Measurements from ENCODE around the gene AGAP1. TPM values are rescaled to one million over a fixed set of nuclear protein-coding genes. Genes with fewer than 3 reads are reported as not detected.

Gene AGAP1
- polyA plus RNA-seq, 4 donors, result 9.8 to 19.2 (median 15.5) TPM

GRCh38 chr2:236113425-236113824 is 619.6 kb downstream of the AGAP1 start:
- FAIRE-seq, result no peak
- 91 to 97% (median 94%) methylated on average over 8 of the region's 8 CpGs for WGBS, 3 donors

GRCh38 chr2:236113948-236114347 is 620.1 kb downstream of the AGAP1 start:
- Histone ChIP-seq H3K9me3 (ENCODE audit: control insufficient read depth in 2 of 2, insufficient read depth in 1 of 2, low read depth in 1 of 2, low read length in 1 of 2) (no peaks in the 10 kb centered on the region), H3K36me3 (ENCODE audit: control insufficient read depth in 3 of 3, insufficient read depth in 2 of 3, low read depth in 1 of 3, low read length in 3 of 3) (peaks cover 0 to 5% (median 0%) of the 10 kb centered on the region in 3 donors), H3K4me3 (ENCODE audit: low read depth in 1 of 3, low read length in 3 of 3) (no peak overlapping the region), H3K27me3 (ENCODE audit: control insufficient read depth in 3 of 3, insufficient read depth in 3 of 3, low read length in 3 of 3) (no peaks in the 10 kb centered on the region), H3K27ac (ENCODE audit: low read depth in 1 of 3, low read length in 2 of 3) (no peak overlapping the region), H3K4me1 (ENCODE audit: control insufficient read depth in 3 of 3, insufficient read depth in 2 of 3, low read depth in 1 of 3, low read length in 2 of 3) (no peaks in the 10 kb centered on the region)
- FAIRE-seq (no peak), DNase-seq (no peak)
- 88 to 97% (median 90%) methylated on average over 13 of the region's 13 CpGs for WGBS, 3 donors

More at GRCh38 chr2:236113425-236113824, 619.6 kb downstream of the AGAP1 start:
- peaks cover 0 to 7% (median 0%) of the 10 kb centered on the region in 3 donors for H3K36me3 ChIP-seq (ENCODE audit: control insufficient read depth in 3 of 3, insufficient read depth in 2 of 3, low read depth in 1 of 3, low read length in 3 of 3)
- no peak overlapping the region for H3K27ac ChIP-seq (ENCODE audit: low read depth in 1 of 3, low read length in 2 of 3)
- H3K9me3 ChIP-seq (ENCODE audit: control insufficient read depth in 2 of 2, insufficient read depth in 1 of 2, low read depth in 1 of 2, low read length in 1 of 2), result no peaks in the 10 kb centered on the region
- no peaks in the 10 kb centered on the region for H3K27me3 ChIP-seq (ENCODE audit: control insufficient read depth in 3 of 3, insufficient read depth in 3 of 3, low read length in 3 of 3)
- H3K4me1 ChIP-seq (ENCODE audit: control insufficient read depth in 3 of 3, insufficient read depth in 2 of 3, low read depth in 1 of 3, low read length in 2 of 3), result no peaks in the 10 kb centered on the region
- no peak for DNase-seq
- no peak overlapping the region for H3K4me3 ChIP-seq (ENCODE audit: low read depth in 1 of 3, low read length in 3 of 3)

- 89 to 91% (median 90%) methylated on average over 15 of the region's 15 CpGs for WGBS, 3 donors
- Histone ChIP-seq H3K4me3 (ENCODE audit: low read depth in 1 of 3, low read length in 3 of 3) (no peak overlapping the region), H3K27ac (ENCODE audit: low read depth in 1 of 3, low read length in 2 of 3) (no peak overlapping the region), H3K4me1 (ENCODE audit: control insufficient read depth in 3 of 3, insufficient read depth in 2 of 3, low read depth in 1 of 3, low read length in 2 of 3) (no peaks in the 10 kb centered on the region), H3K36me3 (ENCODE audit: control insufficient read depth in 3 of 3, insufficient read depth in 2 of 3, low read depth in 1 of 3, low read length in 3 of 3) (peaks cover 0 to 7% (median 0%) of the 10 kb centered on the region in 3 donors), H3K27me3 (ENCODE audit: control insufficient read depth in 3 of 3, insufficient read depth in 3 of 3, low read length in 3 of 3) (no peaks in the 10 kb centered on the region), H3K9me3 (ENCODE audit: control insufficient read depth in 2 of 2, insufficient read depth in 1 of 2, low read depth in 1 of 2, low read length in 1 of 2) (no peaks in the 10 kb centered on the region)
- no peak for FAIRE-seq
- DNase-seq, result no peak
Measured at GRCh38 chr2:236114959-236115358, 621.1 kb downstream of the AGAP1 start.

GRCh38 chr2:236117401-236117800 is 623.6 kb downstream of the AGAP1 start:
- 85 to 87% (median 86%) methylated on average over 10 of the region's 10 CpGs for WGBS, 3 donors
- no peak overlapping the region for H3K27ac ChIP-seq (ENCODE audit: low read depth in 1 of 3, low read length in 2 of 3)
- no peaks in the 10 kb centered on the region for H3K4me1 ChIP-seq (ENCODE audit: control insufficient read depth in 3 of 3, insufficient read depth in 2 of 3, low read depth in 1 of 3, low read length in 2 of 3)
- FAIRE-seq, result no peak
- DNase-seq, result no peak
- H3K4me3 ChIP-seq (ENCODE audit: low read depth in 1 of 3, low read length in 3 of 3), result no peak overlapping the region
- no peaks in the 10 kb centered on the region for H3K9me3 ChIP-seq (ENCODE audit: control insufficient read depth in 2 of 2, insufficient read depth in 1 of 2, low read depth in 1 of 2, low read length in 1 of 2)
- H3K27me3 ChIP-seq (ENCODE audit: control insufficient read depth in 3 of 3, insufficient read depth in 3 of 3, low read length in 3 of 3), result no peaks in the 10 kb centered on the region
- peaks cover 0 to 18% (median 0%) of the 10 kb centered on the region in 3 donors for H3K36me3 ChIP-seq (ENCODE audit: control insufficient read depth in 3 of 3, insufficient read depth in 2 of 3, low read depth in 1 of 3, low read length in 3 of 3)

- no peak overlapping the region for H3K4me3 ChIP-seq (ENCODE audit: low read depth in 1 of 3, low read length in 3 of 3)
- peak in 1 of 2 donors; percentile 16 for DNase-seq
- FAIRE-seq, result no peak
- peaks cover 0 to 18% (median 0%) of the 10 kb centered on the region in 3 donors for H3K36me3 ChIP-seq (ENCODE audit: control insufficient read depth in 3 of 3, insufficient read depth in 2 of 3, low read depth in 1 of 3, low read length in 3 of 3)
- no peaks in the 10 kb centered on the region for H3K27me3 ChIP-seq (ENCODE audit: control insufficient read depth in 3 of 3, insufficient read depth in 3 of 3, low read length in 3 of 3)
- no peaks in the 10 kb centered on the region for H3K4me1 ChIP-seq (ENCODE audit: control insufficient read depth in 3 of 3, insufficient read depth in 2 of 3, low read depth in 1 of 3, low read length in 2 of 3)
- H3K27ac ChIP-seq (ENCODE audit: low read depth in 1 of 3, low read length in 2 of 3), result no peak overlapping the region
- H3K9me3 ChIP-seq (ENCODE audit: control insufficient read depth in 2 of 2, insufficient read depth in 1 of 2, low read depth in 1 of 2, low read length in 1 of 2), result no peaks in the 10 kb centered on the region
- WGBS, 3 donors, result 55 to 65% (median 59%) methylated on average over 10 of the region's 10 CpGs
Measured at GRCh38 chr2:236117861-236118269, 624.0 kb downstream of the AGAP1 start.

GRCh38 chr2:236119003-236119402 is 625.2 kb downstream of the AGAP1 start:
- Histone ChIP-seq H3K27me3 (ENCODE audit: control insufficient read depth in 3 of 3, insufficient read depth in 3 of 3, low read length in 3 of 3) (no peaks in the 10 kb centered on the region), H3K27ac (ENCODE audit: low read depth in 1 of 3, low read length in 2 of 3) (no peak overlapping the region), H3K4me1 (ENCODE audit: control insufficient read depth in 3 of 3, insufficient read depth in 2 of 3, low read depth in 1 of 3, low read length in 2 of 3) (no peaks in the 10 kb centered on the region), H3K4me3 (ENCODE audit: low read depth in 1 of 3, low read length in 3 of 3) (no peak overlapping the region), H3K9me3 (ENCODE audit: control insufficient read depth in 2 of 2, insufficient read depth in 1 of 2, low read depth in 1 of 2, low read length in 1 of 2) (no peaks in the 10 kb centered on the region), H3K36me3 (ENCODE audit: control insufficient read depth in 3 of 3, insufficient read depth in 2 of 3, low read depth in 1 of 3, low read length in 3 of 3) (peaks cover 0 to 23% (median 0%) of the 10 kb centered on the region in 3 donors)
- no peak for FAIRE-seq
- WGBS, 3 donors, result 84 to 95% (median 88%) methylated on average over 4 of the region's 4 CpGs
- DNase-seq, result no peak

GRCh38 chr2:236119476-236119875 is 625.6 kb downstream of the AGAP1 start:
- FAIRE-seq (no peak), DNase-seq (no peak)
- no peaks in the 10 kb centered on the region for H3K9me3 ChIP-seq (ENCODE audit: control insufficient read depth in 2 of 2, insufficient read depth in 1 of 2, low read depth in 1 of 2, low read length in 1 of 2)
- H3K27ac ChIP-seq (ENCODE audit: low read depth in 1 of 3, low read length in 2 of 3), result no peak overlapping the region
- H3K4me1 ChIP-seq (ENCODE audit: control insufficient read depth in 3 of 3, insufficient read depth in 2 of 3, low read depth in 1 of 3, low read length in 2 of 3), result no peaks in the 10 kb centered on the region
- 86 to 92% (median 88%) methylated on average over 13 of the region's 13 CpGs for WGBS, 3 donors
- H3K36me3 ChIP-seq (ENCODE audit: control insufficient read depth in 3 of 3, insufficient read depth in 2 of 3, low read depth in 1 of 3, low read length in 3 of 3), result peaks cover 0 to 27% (median 0%) of the 10 kb centered on the region in 3 donors
- H3K27me3 ChIP-seq (ENCODE audit: control insufficient read depth in 3 of 3, insufficient read depth in 3 of 3, low read length in 3 of 3), result no peaks in the 10 kb centered on the region
- no peak overlapping the region for H3K4me3 ChIP-seq (ENCODE audit: low read depth in 1 of 3, low read length in 3 of 3)

- 83 to 95% (median 87%) methylated on average over 29 of the region's 29 CpGs for WGBS, 3 donors
- H3K36me3 ChIP-seq (ENCODE audit: control insufficient read depth in 3 of 3, insufficient read depth in 2 of 3, low read depth in 1 of 3, low read length in 3 of 3), result peaks cover 0 to 27% (median 0%) of the 10 kb centered on the region in 3 donors
- H3K4me1 ChIP-seq (ENCODE audit: control insufficient read depth in 3 of 3, insufficient read depth in 2 of 3, low read depth in 1 of 3, low read length in 2 of 3), result no peaks in the 10 kb centered on the region
- DNase-seq (no peak), FAIRE-seq (no peak)
- no peaks in the 10 kb centered on the region for H3K27me3 ChIP-seq (ENCODE audit: control insufficient read depth in 3 of 3, insufficient read depth in 3 of 3, low read length in 3 of 3)
- H3K27ac ChIP-seq (ENCODE audit: low read depth in 1 of 3, low read length in 2 of 3), result no peak overlapping the region
- no peaks in the 10 kb centered on the region for H3K9me3 ChIP-seq (ENCODE audit: control insufficient read depth in 2 of 2, insufficient read depth in 1 of 2, low read depth in 1 of 2, low read length in 1 of 2)
- H3K4me3 ChIP-seq (ENCODE audit: low read depth in 1 of 3, low read length in 3 of 3), result no peak overlapping the region
Measured at GRCh38 chr2:236120141-236120601, 626.3 kb downstream of the AGAP1 start.

- H3K27me3 ChIP-seq (ENCODE audit: control insufficient read depth in 3 of 3, insufficient read depth in 3 of 3, low read length in 3 of 3), result no peaks in the 10 kb centered on the region
- H3K27ac ChIP-seq (ENCODE audit: low read depth in 1 of 3, low read length in 2 of 3), result no peak overlapping the region
- H3K4me1 ChIP-seq (ENCODE audit: control insufficient read depth in 3 of 3, insufficient read depth in 2 of 3, low read depth in 1 of 3, low read length in 2 of 3), result no peaks in the 10 kb centered on the region
- H3K4me3 ChIP-seq (ENCODE audit: low read depth in 1 of 3, low read length in 3 of 3), result no peak overlapping the region
- DNase-seq, result no peak
- H3K9me3 ChIP-seq (ENCODE audit: control insufficient read depth in 2 of 2, insufficient read depth in 1 of 2, low read depth in 1 of 2, low read length in 1 of 2), result no peaks in the 10 kb centered on the region
- H3K36me3 ChIP-seq (ENCODE audit: control insufficient read depth in 3 of 3, insufficient read depth in 2 of 3, low read depth in 1 of 3, low read length in 3 of 3), result peaks cover 0 to 33% (median 0%) of the 10 kb centered on the region in 3 donors
- FAIRE-seq, result no peak
- WGBS, 3 donors, result 75 to 88% (median 86%) methylated on average over 5 of the region's 5 CpGs
Measured at GRCh38 chr2:236120829-236121228, 627.0 kb downstream of the AGAP1 start.
